Measurements from ENCODE around the gene PLEKHM3. TPM values are rescaled to one million over a fixed set of nuclear protein-coding genes. Genes with fewer than 3 reads are reported as not detected.

PLEKHM3 gene
- total RNA-seq, 4 donors from 2014 or later: 19.1 to 26.5 (median 24.0) TPM

- Histone ChIP-seq H3K4me1 (peaks cover 0 to 24% (median 19%) of the 10 kb centered on the region in 4 donors), H3K27ac (no peak overlapping the region), H3K36me3 (no peaks in the 10 kb centered on the region), H3K27me3 (no peaks in the 10 kb centered on the region), H3K4me3 (no peak overlapping the region), H3K9me3 (no peaks in the 10 kb centered on the region)
- TF ChIP-seq CTCF (IDR thresholded peaks at IDR 0.05) (no peak), POLR2AphosphoS5 (IDR thresholded peaks at IDR 0.05) (no peak), EP300 (IDR thresholded peaks at IDR 0.05; ENCODE audit: low read depth) (no peak), POLR2A (IDR thresholded peaks at IDR 0.05) (no peak)
- in situ Hi-C loops (cut with MboI; ENCODE audit: low pct_ligation_motif_present in 1 of 4, low pct_unique_long_range_greater_than_20kb in 1 of 4, low sequenced_read_pairs in 3 of 4) (no loop called here), intact Hi-C loops (cut with DNase I; ENCODE audit: low total_unique reads) (no loop called here)
- WGBS, 2 donors (ENCODE audit: low coverage in 1 of 2): 96 to 97% methylated on average over 3 of the region's 3 CpGs
- no peak for DNase-seq
These were observed 172.5 kb downstream of the PLEKHM3 start for GRCh38 chr2:207852791-207853190.

DNA sequence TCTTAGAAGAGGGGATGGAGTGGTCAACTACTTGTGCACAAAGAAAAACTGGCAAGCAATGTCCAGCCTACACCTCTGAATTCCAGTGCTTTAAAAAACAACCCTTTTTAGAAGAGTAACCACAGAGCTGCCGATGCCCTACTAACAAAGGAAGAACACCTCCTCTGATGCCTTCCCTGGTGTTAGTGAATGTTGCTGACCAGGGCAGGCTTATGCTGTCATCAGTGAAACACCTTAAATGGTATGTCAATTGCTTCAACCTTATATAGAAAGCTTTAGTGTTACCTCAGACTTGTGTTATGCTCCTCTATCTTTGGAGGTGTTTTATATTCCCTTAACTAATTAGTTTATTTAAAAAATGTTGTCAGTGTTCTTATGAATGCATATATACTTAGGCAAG, 175.9 kb downstream of the PLEKHM3 start:
- H3K4me3 ChIP-seq: no peak overlapping the region
- no peak for DNase-seq
- peak overlapping the region; percentile 75 to 84 (median 83) for H3K27ac ChIP-seq
- in situ Hi-C loops (cut with MboI; ENCODE audit: low pct_ligation_motif_present in 1 of 4, low pct_unique_long_range_greater_than_20kb in 1 of 4, low sequenced_read_pairs in 3 of 4): no loop called here
- 76 to 91% methylated on average over 1 of the region's 1 CpG for WGBS, 2 donors (ENCODE audit: low coverage in 1 of 2)
- no peaks in the 10 kb centered on the region for H3K27me3 ChIP-seq
- H3K36me3 ChIP-seq: no peaks in the 10 kb centered on the region
- peaks cover 0 to 52% (median 42%) of the 10 kb centered on the region in 4 donors for H3K4me1 ChIP-seq
- intact Hi-C loops (cut with DNase I; ENCODE audit: low total_unique reads): no loop called here
- no peaks in the 10 kb centered on the region for H3K9me3 ChIP-seq
- no peak for TF ChIP-seq POLR2A (IDR thresholded peaks at IDR 0.05)
- no peak for TF ChIP-seq POLR2AphosphoS5 (IDR thresholded peaks at IDR 0.05)
- TF ChIP-seq EP300 (IDR thresholded peaks at IDR 0.05; ENCODE audit: low read depth): no peak
- no peak for TF ChIP-seq CTCF (IDR thresholded peaks at IDR 0.05)

DNA sequence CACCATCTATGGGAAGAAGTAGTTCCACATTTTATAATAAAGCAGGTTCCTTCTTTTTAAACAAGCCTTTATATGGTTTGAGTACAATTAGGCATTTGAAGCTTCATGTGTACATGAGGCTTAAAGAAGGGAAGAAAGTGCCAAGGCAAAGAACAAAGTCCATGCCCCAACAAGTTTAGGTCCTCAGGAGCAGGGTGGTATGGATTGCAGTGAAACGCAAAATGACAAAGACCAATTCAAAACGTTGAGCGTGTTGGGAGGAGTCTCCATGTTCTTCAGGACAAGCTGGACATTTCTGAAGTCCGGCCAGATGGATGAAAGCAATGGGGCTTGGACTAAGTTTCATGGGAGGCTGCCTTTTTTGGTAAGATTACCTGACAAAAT, 176.8 kb downstream of the PLEKHM3 start:
- intact Hi-C loops (cut with DNase I; ENCODE audit: low total_unique reads): no loop called here
- no peaks in the 10 kb centered on the region for H3K27me3 ChIP-seq
- peaks cover 0 to 52% (median 42%) of the 10 kb centered on the region in 4 donors for H3K4me1 ChIP-seq
- H3K4me3 ChIP-seq: no peak overlapping the region
- in situ Hi-C loops (cut with MboI; ENCODE audit: low pct_ligation_motif_present in 1 of 4, low pct_unique_long_range_greater_than_20kb in 1 of 4, low sequenced_read_pairs in 3 of 4): no loop called here
- no peak for DNase-seq
- no peaks in the 10 kb centered on the region for H3K9me3 ChIP-seq
- TF ChIP-seq POLR2AphosphoS5 (IDR thresholded peaks at IDR 0.05) (peak in 1 of 3 donors; percentile 76), POLR2A (IDR thresholded peaks at IDR 0.05) (no peak)
- WGBS, 2 donors (ENCODE audit: low coverage in 1 of 2): 59 to 64% methylated on average over 4 of the region's 4 CpGs
- no peaks in the 10 kb centered on the region for H3K36me3 ChIP-seq
- peak overlapping the region; percentile 75 to 84 (median 83) for H3K27ac ChIP-seq

DNA sequence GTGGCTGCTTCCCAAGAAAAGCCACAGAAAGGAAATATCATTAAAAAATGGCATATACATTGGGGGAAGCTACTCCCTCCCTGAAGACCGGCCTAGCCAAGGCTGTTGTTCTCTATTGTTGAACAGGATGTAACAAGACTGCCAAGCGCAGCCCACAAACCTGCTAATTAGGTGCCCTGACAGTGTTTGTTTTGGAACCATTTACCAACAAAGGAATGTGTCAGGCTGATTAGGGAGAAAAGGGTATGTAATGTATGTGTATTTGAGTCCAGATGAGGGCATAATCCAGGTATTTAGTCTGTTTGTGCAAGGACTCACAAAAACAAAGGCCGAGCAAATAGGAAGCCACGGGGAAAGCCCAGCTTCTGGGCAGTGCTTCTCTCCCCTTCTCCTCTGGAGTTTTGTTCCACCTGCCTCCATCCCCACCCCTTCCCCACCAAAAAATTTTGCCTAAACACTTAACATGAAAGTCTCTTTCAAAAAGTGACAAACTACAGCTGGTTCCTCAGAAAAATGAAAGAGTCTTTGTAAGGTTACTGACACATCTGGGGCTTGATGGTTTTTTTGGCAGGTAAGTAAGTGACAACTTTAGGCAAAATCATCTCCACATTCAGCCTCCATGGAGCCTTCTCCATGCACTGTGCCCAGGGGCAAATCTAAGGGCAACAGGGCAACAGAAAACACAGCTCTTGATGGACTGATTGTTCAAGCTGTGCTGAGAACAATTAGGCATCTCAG, 177.4 kb downstream of the PLEKHM3 start:
- peak; percentile 75 for DNase-seq
- peaks cover 0 to 52% (median 42%) of the 10 kb centered on the region in 4 donors for H3K4me1 ChIP-seq

More for the DNA sequence above, 177.4 kb downstream of the PLEKHM3 start:
- Histone ChIP-seq H3K27me3 (no peaks in the 10 kb centered on the region), H3K36me3 (no peaks in the 10 kb centered on the region), H3K9me3 (no peaks in the 10 kb centered on the region), H3K27ac (peak overlapping the region; percentile 75 to 84 (median 83)), H3K4me3 (no peak overlapping the region)
- TF ChIP-seq EP300 (IDR thresholded peaks at IDR 0.05; ENCODE audit: low read depth) (no peak), POLR2AphosphoS5 (IDR thresholded peaks at IDR 0.05) (peak in 1 of 3 donors; percentile 50), CTCF (IDR thresholded peaks at IDR 0.05) (no peak), POLR2A (IDR thresholded peaks at IDR 0.05) (no peak)
- WGBS, 2 donors (ENCODE audit: low coverage in 1 of 2): 47 to 52% methylated on average over 2 to 4 of the region's 4 CpGs
- intact Hi-C loops (cut with DNase I; ENCODE audit: low total_unique reads): no loop called here
- in situ Hi-C loops (cut with MboI; ENCODE audit: low pct_ligation_motif_present in 1 of 4, low pct_unique_long_range_greater_than_20kb in 1 of 4, low sequenced_read_pairs in 3 of 4): no loop called here

Data from transverse colon (tissue), 4 donors.